SK-N-SH treated with all-trans-retinoic acid at 6 μM for 48 hours (cell line): ENCODE data around the gene EXOC1.

Experiments used
- ATAC-seq: fragments of 200-7000 bp; cut with Tn5 transposase; 3 replicates; pipeline ENCODE4 v1.9.1; 2020; ENCODE audit warnings: mild to moderate bottlenecking, moderate library complexity
- ARNTL ChIP-seq: fragments of 450-650 bp; formaldehyde crosslinking; IDR thresholded peaks from 2 replicates; pipeline ENCODE4 v1.5.0; 2020; ENCODE audit warnings: low read depth, mild to moderate bottlenecking, moderate library complexity, borderline replicate concordance
- BACH2 ChIP-seq: fragments of 250-450 bp; sonication (Bioruptor Pico); IDR thresholded peaks from 2 replicates; pipeline ENCODE4 v1.9.0; 2021; ENCODE audit warnings: mild to moderate bottlenecking, borderline replicate concordance
- CSDC2 ChIP-seq: fragments of 250-450 bp; sonication (Bioruptor Pico); IDR thresholded peaks from 2 replicates; pipeline ENCODE4 v1.5.0; 2020; ENCODE audit warnings: mild to moderate bottlenecking, moderate library complexity
- ESRRG ChIP-seq: fragments of 250-450 bp; sonication (Bioruptor Pico); IDR thresholded peaks from 2 replicates; pipeline ENCODE4 v1.6.1; 2021; ENCODE audit warnings: mild to moderate bottlenecking
- GLIS3 ChIP-seq: fragments of 250-450 bp; sonication (Bioruptor Pico); IDR thresholded peaks from 2 replicates; pipeline ENCODE4 v1.5.0; 2020; ENCODE audit warnings: mild to moderate bottlenecking, moderate library complexity
- OSR1 ChIP-seq: fragments of 250-450 bp; sonication (Bioruptor Pico); IDR thresholded peaks from 2 replicates; pipeline ENCODE4 v1.8.0; 2022; ENCODE audit warnings: moderate library complexity, mild to moderate bottlenecking, inconsistent platforms
- RARB ChIP-seq: fragments of 250-450 bp; sonication (Bioruptor Pico); IDR thresholded peaks from 2 replicates; pipeline ENCODE4 v1.8.0; 2021; ENCODE audit warnings: mild to moderate bottlenecking, moderate library complexity
- SNAI2 ChIP-seq: fragments of 250-450 bp; sonication (Bioruptor Pico); IDR thresholded peaks from 2 replicates; pipeline ENCODE4 v1.5.0; 2020; ENCODE audit warnings: mild to moderate bottlenecking, moderate library complexity
- TCF4 ChIP-seq: fragments of 250-450 bp; sonication (Bioruptor Pico); IDR thresholded peaks from 2 replicates; pipeline ENCODE4 v1.8.0; 2021; ENCODE audit warnings: mild to moderate bottlenecking, moderate library complexity, borderline replicate concordance
- TOX ChIP-seq: fragments of 250-450 bp; sonication (Bioruptor Pico); IDR thresholded peaks from 2 replicates; pipeline ENCODE4 v1.8.0; 2021; ENCODE audit warnings: mild to moderate bottlenecking, moderate library complexity, borderline replicate concordance
- ZC3H10 ChIP-seq: fragments of 250-450 bp; sonication (Bioruptor Pico); IDR thresholded peaks from 2 replicates; pipeline ENCODE4 v1.5.1; 2021; ENCODE audit warnings: mild to moderate bottlenecking, moderate library complexity
- ZFP3 ChIP-seq: fragments of 250-450 bp; sonication (Bioruptor Pico); IDR thresholded peaks from 2 replicates; pipeline ENCODE4 v1.5.0; 2020; ENCODE audit warnings: mild to moderate bottlenecking, moderate library complexity
- ZNF70 ChIP-seq: fragments of 450-650 bp; formaldehyde crosslinking; IDR thresholded peaks from 2 replicates; pipeline ENCODE4 v1.5.0; 2020; ENCODE audit warnings: mild to moderate bottlenecking, moderate library complexity
- ZNF8 ChIP-seq: fragments of 450-650 bp; formaldehyde crosslinking; IDR thresholded peaks from 2 replicates; pipeline ENCODE4 v1.5.0; 2020; ENCODE audit warnings: mild to moderate bottlenecking, moderate library complexity
- TF ChIP-seq, protein P1 (sequence below): fragments of 250-450 bp; sonication (Bioruptor Pico); IDR thresholded peaks from 2 replicates; pipeline ENCODE4 v1.8.0; 2021; ENCODE audit warnings: low read depth, mild to moderate bottlenecking, moderate library complexity, borderline replicate concordance
- TF ChIP-seq, protein P2 (sequence below): fragments of 250-450 bp; sonication (Bioruptor Pico); IDR thresholded peaks from 2 replicates; pipeline ENCODE4 v1.8.0; 2020; ENCODE audit warnings: mild to moderate bottlenecking, moderate library complexity, borderline replicate concordance
- TF ChIP-seq, protein P3 (sequence below): fragments of 250-450 bp; sonication (Bioruptor Pico); IDR thresholded peaks from 2 replicates; pipeline ENCODE4 v1.5.0; 2020; ENCODE audit warnings: mild to moderate bottlenecking, moderate library complexity

Gene EXOC1

DNA sequence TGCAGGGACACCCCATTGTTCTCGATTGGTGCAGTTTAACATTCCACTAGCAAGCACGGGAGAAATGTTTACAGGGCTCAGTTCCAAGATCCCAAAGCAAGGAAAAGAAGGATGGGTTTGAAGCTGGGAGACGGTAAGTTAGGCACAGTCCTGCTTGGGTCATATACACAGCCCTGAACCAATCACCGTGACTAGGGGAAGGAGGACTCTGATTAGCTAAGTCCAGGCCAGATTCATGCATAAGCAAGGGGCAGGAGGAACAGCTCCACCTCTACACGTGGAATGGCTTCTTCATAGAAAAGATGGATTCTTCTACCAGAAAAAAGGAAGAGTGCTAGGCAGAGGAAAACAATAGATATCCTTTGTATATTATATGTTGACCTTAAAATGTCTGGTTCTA lies 44.8 kb upstream of the EXOC1 start (continued):
- TF ChIP-seq, protein P1, sequence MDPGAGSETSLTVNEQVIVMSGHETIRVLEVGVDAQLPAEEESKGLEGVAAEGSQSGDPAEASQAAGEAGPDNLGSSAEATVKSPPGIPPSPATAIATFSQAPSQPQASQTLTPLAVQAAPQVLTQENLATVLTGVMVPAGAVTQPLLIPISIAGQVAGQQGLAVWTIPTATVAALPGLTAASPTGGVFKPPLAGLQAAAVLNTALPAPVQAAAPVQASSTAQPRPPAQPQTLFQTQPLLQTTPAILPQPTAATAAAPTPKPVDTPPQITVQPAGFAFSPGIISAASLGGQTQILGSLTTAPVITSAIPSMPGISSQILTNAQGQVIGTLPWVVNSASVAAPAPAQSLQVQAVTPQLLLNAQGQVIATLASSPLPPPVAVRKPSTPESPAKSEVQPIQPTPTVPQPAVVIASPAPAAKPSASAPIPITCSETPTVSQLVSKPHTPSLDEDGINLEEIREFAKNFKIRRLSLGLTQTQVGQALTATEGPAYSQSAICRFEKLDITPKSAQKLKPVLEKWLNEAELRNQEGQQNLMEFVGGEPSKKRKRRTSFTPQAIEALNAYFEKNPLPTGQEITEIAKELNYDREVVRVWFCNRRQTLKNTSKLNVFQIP (CRISPR knock-in tag) = no peak
- no peak for TF ChIP-seq ZFP3 (CRISPR knock-in tag)
- TF ChIP-seq, protein P2, sequence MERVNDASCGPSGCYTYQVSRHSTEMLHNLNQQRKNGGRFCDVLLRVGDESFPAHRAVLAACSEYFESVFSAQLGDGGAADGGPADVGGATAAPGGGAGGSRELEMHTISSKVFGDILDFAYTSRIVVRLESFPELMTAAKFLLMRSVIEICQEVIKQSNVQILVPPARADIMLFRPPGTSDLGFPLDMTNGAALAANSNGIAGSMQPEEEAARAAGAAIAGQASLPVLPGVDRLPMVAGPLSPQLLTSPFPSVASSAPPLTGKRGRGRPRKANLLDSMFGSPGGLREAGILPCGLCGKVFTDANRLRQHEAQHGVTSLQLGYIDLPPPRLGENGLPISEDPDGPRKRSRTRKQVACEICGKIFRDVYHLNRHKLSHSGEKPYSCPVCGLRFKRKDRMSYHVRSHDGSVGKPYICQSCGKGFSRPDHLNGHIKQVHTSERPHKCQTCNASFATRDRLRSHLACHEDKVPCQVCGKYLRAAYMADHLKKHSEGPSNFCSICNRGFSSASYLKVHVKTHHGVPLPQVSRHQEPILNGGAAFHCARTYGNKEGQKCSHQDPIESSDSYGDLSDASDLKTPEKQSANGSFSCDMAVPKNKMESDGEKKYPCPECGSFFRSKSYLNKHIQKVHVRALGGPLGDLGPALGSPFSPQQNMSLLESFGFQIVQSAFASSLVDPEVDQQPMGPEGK (CRISPR knock-in tag) = no peak

DNA sequence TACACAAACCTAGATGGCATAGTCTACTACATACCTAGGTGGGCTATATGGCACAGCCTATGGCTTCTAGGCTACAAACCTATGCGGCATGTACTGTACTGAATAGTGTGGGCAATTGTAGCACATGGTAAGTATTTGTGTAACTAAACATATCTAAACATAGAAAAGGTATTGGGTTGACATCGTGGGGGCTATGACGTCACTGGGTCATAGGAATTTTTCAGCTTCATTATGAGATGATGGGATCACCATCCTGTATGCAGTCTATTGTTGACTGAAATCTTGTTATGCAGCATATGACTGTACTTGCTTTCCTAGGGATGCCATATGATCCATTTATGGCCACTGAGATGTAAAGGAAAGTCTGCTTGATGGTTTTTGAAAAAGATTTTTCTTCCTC lies 35.8 kb upstream of the EXOC1 start:
- no peak for ATAC-seq
- TF ChIP-seq ZNF70 (CRISPR knock-in tag) (no peak), TCF4 (CRISPR knock-in tag) (no peak), ZC3H10 (CRISPR knock-in tag) (no peak), ESRRG (CRISPR knock-in tag) (no peak), RARB (CRISPR knock-in tag) (no peak), SNAI2 (CRISPR knock-in tag) (no peak), ARNTL (no peak), CSDC2 (CRISPR knock-in tag) (no peak), OSR1 (CRISPR knock-in tag) (no peak), BACH2 (CRISPR knock-in tag) (no peak), GLIS3 (CRISPR knock-in tag) (no peak), TOX (no peak)
- TF ChIP-seq, protein P1 (CRISPR knock-in tag) = no peak
- TF ChIP-seq, protein P3, sequence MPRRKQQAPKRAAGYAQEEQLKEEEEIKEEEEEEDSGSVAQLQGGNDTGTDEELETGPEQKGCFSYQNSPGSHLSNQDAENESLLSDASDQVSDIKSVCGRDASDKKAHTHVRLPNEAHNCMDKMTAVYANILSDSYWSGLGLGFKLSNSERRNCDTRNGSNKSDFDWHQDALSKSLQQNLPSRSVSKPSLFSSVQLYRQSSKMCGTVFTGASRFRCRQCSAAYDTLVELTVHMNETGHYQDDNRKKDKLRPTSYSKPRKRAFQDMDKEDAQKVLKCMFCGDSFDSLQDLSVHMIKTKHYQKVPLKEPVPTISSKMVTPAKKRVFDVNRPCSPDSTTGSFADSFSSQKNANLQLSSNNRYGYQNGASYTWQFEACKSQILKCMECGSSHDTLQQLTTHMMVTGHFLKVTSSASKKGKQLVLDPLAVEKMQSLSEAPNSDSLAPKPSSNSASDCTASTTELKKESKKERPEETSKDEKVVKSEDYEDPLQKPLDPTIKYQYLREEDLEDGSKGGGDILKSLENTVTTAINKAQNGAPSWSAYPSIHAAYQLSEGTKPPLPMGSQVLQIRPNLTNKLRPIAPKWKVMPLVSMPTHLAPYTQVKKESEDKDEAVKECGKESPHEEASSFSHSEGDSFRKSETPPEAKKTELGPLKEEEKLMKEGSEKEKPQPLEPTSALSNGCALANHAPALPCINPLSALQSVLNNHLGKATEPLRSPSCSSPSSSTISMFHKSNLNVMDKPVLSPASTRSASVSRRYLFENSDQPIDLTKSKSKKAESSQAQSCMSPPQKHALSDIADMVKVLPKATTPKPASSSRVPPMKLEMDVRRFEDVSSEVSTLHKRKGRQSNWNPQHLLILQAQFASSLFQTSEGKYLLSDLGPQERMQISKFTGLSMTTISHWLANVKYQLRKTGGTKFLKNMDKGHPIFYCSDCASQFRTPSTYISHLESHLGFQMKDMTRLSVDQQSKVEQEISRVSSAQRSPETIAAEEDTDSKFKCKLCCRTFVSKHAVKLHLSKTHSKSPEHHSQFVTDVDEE (CRISPR knock-in tag) = no peak
- TF ChIP-seq, protein P2 (CRISPR knock-in tag) = no peak

DNA sequence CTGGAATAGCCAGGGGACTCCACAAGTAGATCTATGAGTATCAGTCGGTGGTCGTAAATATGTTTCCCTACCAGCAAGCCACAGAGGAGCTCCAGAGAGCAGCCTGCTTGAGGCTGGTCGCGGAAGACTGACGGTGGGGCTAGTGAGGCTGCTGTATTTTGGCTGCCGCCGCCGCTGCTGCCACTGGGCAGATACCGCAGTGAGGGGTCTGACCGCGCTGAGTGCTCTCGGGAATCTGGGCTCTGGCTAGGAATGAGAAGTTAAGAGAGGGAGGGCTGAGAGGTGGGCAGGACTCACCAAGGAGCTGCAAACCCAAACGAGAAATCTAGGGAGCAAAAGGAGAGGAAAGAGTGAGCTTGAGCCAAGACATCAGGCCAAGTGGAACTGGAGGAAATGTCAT lies 33.8 kb upstream of the EXOC1 start, which contains the start of gene EXOC1L:
EXOC1L (plus strand) TSS at position 157 of the 400 bp plus-strand sequence; CDS start at position 394, 237 bp downstream.
- peak; percentile 96 for ATAC-seq
- TF ChIP-seq RARB (CRISPR knock-in tag) = no peak
- TF ChIP-seq, protein P3 (CRISPR knock-in tag) = 0 out of 2 replicates have a peak, but pooled peaks have one; percentile 17
- no peak for TF ChIP-seq ARNTL
- TF ChIP-seq ZFP3 (CRISPR knock-in tag) = peak; percentile 28; the same call in 1 of the 2 replicates
- no peak for TF ChIP-seq ZNF8 (CRISPR knock-in tag)
